Activated T-cell treated with anti-CD3 and anti-CD28 coated beads, Interleukin-2, amount 50 U/mL, for 4 hours (primary cell): ENCODE results near the gene EDN3. TPM values are rescaled to one million over a fixed set of nuclear protein-coding genes. Genes with fewer than 3 reads are reported as not detected.
"Not testable (repeated sequence)": the region's sequence is repeated elsewhere in the genome, so short reads cannot be mapped to it uniquely, and the experiment has no call there.

Experiments
- ATAC-seq, 2 donors: fragments of 200-7000 bp; cut with Tn5 transposase; one replicate each; pipeline ENCODE4 v1.10.0; 2021
- DNase-seq: peaks from one replicate; pipeline ENCODE4 v3.0.0-alpha.2; 2020
- H3K27me3 Mint-ChIP-seq: one replicate; pipeline ENCODE4 v1.8.0; 2021; ENCODE audit warnings: low read depth, mixed read lengths
- H3K36me3 Mint-ChIP-seq: one replicate; pipeline ENCODE4 v1.8.0; 2022; ENCODE audit warnings: mixed read lengths; ENCODE audit not compliant: insufficient read depth
- H3K4me1 Mint-ChIP-seq: one replicate; pipeline ENCODE4 v1.8.0; 2021; ENCODE audit warnings: low read depth, mixed read lengths
- H3K4me3 Mint-ChIP-seq: one replicate; pipeline ENCODE4 v1.8.0; 2021; ENCODE audit warnings: mild to moderate bottlenecking, moderate library complexity, mixed read lengths
- H3K9me3 Mint-ChIP-seq: one replicate; pipeline ENCODE4 v1.8.0; 2021; ENCODE audit warnings: mixed read lengths
- total RNA-seq, 3 donors: library from RNA; stranded (reverse); gene quantifications; one replicate each; pipeline ENCODE4 v1.2.1, GENCODE V29; 2021

Gene EDN3
- total RNA-seq, 3 donors from 2014 or later, result not detected

DNA sequence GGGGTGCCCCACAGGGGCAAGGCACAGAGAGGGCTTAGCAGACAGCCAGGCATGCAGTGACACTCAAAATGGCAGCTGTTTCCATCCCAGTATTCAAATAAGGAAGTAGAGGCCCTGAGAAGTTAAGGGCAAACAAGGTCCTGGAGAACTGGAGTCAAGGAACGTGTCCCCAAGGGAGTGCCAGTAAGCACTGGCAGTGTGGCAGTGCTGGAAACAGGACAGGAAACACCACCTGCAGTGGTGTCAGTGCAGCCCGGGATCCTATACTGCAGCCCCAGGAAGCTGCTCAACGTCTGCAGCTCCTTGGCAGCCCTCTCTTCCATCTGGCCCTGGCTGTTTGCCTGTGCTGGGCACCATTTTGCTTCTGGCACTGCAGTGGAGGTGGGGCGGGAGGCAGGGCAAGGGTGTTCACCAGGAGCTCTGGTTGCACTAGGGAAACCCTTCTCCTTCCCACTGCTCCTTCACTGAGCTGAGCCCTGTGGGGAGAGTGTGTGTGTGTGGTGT is 56.3 kb downstream of the EDN3 start:
- ATAC-seq (no peak), DNase-seq (no peak)
- H3K9me3 Mint-ChIP-seq, result no peaks in the 10 kb centered on the region
- no peak overlapping the region for H3K4me3 Mint-ChIP-seq
- H3K36me3 Mint-ChIP-seq, result no peaks in the 10 kb centered on the region
- peaks cover 10% of the 10 kb centered on the region for H3K4me1 Mint-ChIP-seq
- no peaks in the 10 kb centered on the region for H3K27me3 Mint-ChIP-seq

DNA sequence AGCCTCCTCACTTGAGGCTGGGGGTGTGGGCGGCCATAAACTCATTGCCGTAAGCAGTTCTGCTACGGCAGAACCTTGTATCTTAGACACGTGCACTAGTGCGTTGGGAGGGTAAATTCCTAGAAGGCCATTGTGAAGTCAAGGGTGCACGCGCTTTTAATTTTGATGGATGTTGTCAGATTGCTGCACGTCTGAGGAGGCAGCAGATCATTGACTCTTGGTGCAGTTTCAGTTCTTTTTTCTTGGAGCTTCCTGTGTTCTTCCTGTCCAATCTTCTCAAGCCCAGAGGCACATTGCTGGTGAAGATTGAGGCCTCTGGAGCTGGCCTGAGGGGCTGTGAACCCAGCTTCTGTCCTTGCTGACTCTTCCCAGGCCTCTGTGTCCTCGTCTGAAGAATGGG is 58.4 kb downstream of the EDN3 start:
- not testable (repeated sequence) for ATAC-seq, H3K9me3 Mint-ChIP-seq, H3K4me3 Mint-ChIP-seq

DNA sequence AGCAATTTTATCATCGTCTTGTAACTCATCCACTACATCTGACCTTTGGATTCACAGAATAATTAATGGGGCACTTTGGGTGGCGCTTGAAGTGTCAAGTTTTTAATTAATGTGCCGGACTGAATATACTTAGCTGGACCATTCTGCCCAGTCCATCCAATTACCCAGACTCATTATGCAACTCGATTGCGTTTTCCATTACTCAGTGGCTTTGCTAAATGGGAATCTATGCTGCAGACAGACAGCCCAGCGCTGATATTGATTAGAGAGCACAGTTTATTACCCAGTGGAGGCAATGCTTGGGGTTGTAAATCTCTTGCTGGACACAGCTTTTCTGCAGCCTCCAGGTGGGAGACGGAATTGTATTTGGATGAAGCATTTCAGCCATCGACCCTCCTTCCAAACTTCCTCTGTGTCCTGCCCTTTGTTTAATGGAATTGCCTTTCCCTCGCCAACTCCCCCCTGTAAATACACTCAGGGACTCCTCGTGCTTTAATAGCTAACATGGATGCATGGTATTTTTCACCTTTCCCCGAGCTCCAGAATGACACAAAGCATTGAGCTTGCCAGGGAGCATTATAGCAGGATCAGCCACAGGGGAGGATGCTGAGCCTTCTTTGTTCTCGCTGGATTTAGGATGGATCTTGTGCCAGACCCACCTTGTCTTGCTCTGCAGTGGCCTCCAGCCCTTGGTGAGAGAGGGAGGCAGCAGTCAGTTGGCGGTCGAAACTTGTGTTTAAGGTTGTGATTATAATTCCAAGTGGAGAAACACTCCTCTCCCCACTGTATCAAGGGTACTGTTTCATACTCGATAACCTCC is 59.7 kb downstream of the EDN3 start:
- H3K4me3 Mint-ChIP-seq, result no peak overlapping the region
- DNase-seq (no peak), ATAC-seq (no peak)
- no peaks in the 10 kb centered on the region for H3K9me3 Mint-ChIP-seq
- no peaks in the 10 kb centered on the region for H3K27me3 Mint-ChIP-seq
- H3K36me3 Mint-ChIP-seq, result no peaks in the 10 kb centered on the region
- no peaks in the 10 kb centered on the region for H3K4me1 Mint-ChIP-seq

More for the DNA sequence above, 58.4 kb downstream of the EDN3 start:
- not testable (repeated sequence) for H3K27me3 Mint-ChIP-seq, H3K4me1 Mint-ChIP-seq, H3K36me3 Mint-ChIP-seq, DNase-seq

DNA sequence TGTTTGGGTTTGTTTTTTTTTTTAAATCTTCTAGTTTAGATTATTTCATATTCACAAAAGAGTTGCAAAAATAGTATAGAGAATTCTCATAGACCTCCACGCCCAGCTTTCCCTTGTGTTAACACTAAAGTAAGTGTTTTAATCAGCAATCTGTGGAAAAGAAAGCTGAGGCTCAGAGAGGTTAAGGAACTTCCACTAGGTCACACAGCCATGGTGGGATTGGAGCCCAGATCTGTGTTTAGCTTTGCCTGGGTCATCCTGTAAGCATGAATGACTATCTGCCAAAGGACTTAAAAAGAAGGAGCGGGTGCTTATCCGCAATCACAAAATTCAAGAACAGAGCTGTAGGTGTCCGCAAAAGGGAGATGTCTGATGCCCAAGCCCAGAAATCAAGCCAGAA is 60.5 kb downstream of the EDN3 start:
- no peaks in the 10 kb centered on the region for H3K36me3 Mint-ChIP-seq
- DNase-seq (no peak), ATAC-seq (no peak)
- H3K4me3 Mint-ChIP-seq, result no peak overlapping the region
- no peaks in the 10 kb centered on the region for H3K27me3 Mint-ChIP-seq
- no peaks in the 10 kb centered on the region for H3K9me3 Mint-ChIP-seq
- no peaks in the 10 kb centered on the region for H3K4me1 Mint-ChIP-seq

DNA sequence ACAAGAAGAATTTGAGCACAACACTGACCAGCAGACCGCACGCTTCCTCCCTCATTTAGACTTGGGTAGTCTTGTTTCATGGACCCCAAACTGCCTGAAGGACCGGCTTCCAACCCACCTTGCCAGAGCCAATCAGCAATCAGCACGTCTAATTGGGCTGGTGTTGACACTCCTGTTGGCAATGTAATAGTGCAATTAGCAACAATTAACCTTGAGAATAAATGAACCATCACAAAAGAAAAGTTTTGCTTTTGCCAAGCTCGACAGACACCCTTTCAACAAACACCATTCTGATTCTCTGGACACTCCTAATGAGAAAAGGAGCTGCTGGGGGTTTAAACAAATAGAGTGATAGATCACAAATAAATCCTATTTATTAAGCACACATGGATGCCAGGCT is 61.0 kb downstream of the EDN3 start:
- Mint-ChIP-seq H3K36me3 (no peaks in the 10 kb centered on the region), H3K9me3 (no peaks in the 10 kb centered on the region), H3K4me3 (no peak overlapping the region), H3K4me1 (no peaks in the 10 kb centered on the region), H3K27me3 (no peaks in the 10 kb centered on the region)
- ATAC-seq (no peak), DNase-seq (no peak)

DNA sequence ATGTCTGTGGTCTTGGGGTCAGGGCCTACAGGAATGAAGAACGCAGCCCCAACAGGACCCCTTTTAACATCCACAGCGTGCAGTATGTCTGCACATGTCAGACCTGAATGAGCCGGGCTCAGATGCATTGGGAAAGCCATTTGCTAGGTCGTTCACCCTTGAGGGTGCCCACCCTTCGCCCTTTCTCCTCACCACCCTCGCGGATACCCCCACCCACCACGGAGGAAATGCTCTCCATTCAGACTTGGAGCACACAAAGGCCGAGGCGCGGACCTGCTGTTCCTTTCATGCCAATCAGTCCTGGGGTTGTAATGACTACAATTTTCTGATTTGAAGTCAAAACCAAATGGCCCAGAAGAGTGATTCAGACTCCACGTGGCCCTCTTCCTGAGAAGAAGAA is 62.7 kb downstream of the EDN3 start:
- no peaks in the 10 kb centered on the region for H3K9me3 Mint-ChIP-seq

DNA sequence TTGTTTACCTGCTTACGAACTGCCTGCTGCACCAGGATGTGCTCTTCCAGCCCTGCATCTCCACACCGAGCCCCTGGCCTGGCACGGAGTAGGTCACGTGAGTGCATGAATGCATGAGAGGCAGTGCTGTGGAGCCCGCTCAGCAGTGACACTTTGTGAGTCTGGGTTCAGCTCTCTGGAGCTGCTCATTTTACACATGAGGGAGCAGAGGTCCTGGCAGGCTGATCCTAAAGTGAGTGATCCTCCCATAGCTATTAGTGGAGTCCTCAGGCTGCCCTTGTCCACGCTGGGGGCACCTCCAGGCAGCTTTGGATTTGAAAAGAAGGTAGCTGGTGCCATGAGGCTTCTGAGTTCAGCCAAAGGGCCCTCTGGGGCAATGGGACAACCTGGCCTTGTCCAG is 64.2 kb downstream of the EDN3 start:
- H3K4me3 Mint-ChIP-seq, result no peak overlapping the region
- H3K4me1 Mint-ChIP-seq, result no peaks in the 10 kb centered on the region
- H3K27me3 Mint-ChIP-seq, result no peaks in the 10 kb centered on the region
- H3K36me3 Mint-ChIP-seq, result no peaks in the 10 kb centered on the region
- DNase-seq (no peak), ATAC-seq (no peak)
- no peaks in the 10 kb centered on the region for H3K9me3 Mint-ChIP-seq

More for the DNA sequence above, 62.7 kb downstream of the EDN3 start:
- DNase-seq, result no peak
- H3K4me1 Mint-ChIP-seq, result no peaks in the 10 kb centered on the region
- H3K4me3 Mint-ChIP-seq, result no peak overlapping the region
- ATAC-seq, result no peak
- no peaks in the 10 kb centered on the region for H3K36me3 Mint-ChIP-seq
- H3K27me3 Mint-ChIP-seq, result no peaks in the 10 kb centered on the region

DNA sequence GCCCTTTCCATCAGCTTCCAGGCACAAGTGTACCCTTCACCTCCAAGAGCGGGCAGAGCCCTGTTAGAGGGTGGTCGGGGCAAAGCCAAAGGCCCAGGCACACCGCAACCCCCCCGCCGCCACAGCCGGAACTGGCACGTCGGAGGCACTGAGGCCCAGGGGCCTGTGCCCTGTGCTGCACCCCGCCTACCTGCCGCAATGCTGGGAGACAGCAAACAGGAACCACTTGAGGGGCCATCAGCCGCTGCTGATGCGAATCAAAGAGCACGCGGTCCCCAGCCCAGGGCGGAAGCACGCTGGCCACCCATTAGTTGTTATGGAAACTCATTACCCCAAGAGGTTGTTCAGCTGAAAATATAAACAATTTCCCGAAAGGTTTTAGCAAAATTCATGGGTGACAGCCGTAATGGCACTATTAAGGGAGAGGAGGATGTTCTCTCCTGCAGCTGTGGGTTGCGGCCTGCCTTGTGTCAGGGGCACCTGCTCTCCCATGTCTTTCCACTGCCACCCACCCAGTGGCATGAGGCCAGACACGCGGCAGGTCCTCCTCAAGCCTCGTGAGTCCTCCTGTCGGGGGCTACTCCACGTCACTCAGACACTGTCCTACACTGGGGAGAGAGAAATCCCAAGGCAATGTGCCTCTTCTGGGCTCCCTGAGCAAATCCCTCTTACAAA is 65.3 kb downstream of the EDN3 start:
- no peaks in the 10 kb centered on the region for H3K36me3 Mint-ChIP-seq

DNA sequence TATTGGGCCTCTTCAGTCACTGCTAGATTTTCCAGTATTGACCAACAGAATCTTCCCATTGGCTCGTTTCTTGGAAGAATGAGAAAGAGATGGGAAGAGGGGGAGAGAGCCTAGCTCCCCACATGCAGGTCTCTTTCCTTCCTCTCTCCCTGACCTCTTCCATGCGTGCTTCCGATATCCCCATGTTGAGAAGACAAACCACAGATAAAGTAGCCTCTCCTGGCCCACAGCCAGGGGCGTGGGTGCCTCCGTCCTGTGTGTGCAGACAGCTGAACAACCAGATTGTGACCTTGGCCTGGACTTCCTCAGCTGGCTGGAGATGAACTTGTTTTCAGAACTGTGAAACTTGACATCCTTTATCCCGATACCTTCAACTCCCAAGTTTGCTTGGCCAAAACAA is 71.0 kb downstream of the EDN3 start:
- no peak for ATAC-seq
- Mint-ChIP-seq H3K27me3 (peaks cover 12% of the 10 kb centered on the region), H3K9me3 (no peaks in the 10 kb centered on the region), H3K36me3 (no peaks in the 10 kb centered on the region), H3K4me1 (no peaks in the 10 kb centered on the region), H3K4me3 (no peak overlapping the region)
- DNase-seq, result no peak

More for the DNA sequence above, 65.3 kb downstream of the EDN3 start:
- ATAC-seq (no peak), DNase-seq (no peak)
- Mint-ChIP-seq H3K4me1 (no peaks in the 10 kb centered on the region), H3K27me3 (no peaks in the 10 kb centered on the region), H3K4me3 (no peak overlapping the region), H3K9me3 (no peaks in the 10 kb centered on the region)

DNA sequence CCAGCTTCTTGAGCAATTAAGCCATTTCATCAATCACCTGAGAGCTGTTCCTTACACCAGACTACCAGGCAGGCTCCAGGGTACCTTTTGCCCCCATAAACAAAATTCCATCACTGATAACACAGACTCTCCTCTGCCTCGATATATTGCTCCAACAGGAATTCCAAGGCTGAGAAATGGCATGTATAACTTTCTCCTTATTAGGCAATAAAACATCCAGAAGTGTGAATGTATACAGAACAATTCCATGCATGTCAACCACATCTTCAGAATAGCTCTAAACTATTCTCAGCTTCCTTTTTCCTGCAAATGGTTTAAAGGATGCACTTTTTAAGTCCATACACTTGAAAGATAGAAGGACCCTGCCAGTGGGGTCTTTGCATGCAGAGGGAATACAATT is 73.8 kb downstream of the EDN3 start:
- Mint-ChIP-seq H3K36me3 (no peaks in the 10 kb centered on the region), H3K4me3 (no peak overlapping the region), H3K4me1 (no peaks in the 10 kb centered on the region), H3K9me3 (no peaks in the 10 kb centered on the region), H3K27me3 (peaks cover 12% of the 10 kb centered on the region)
- DNase-seq (no peak), ATAC-seq (no peak)

DNA sequence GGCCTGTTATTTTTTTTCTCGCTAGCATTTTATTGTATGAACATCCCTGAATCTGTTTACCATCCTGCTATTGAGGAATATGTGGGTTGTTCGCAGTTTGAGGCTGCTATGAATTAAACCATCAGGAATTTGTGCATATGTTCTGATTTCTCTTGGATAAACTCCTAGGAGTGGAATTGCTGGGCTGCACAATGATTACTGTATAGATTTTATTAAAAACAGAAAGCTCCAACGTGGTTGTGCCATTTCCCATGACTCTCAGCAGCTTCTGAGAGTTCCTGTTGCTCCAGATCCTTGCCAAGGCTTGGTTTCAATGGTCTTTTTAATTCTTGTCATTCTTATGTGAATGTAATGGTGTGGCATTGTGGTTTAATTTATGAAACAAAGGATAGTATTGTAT is 75.1 kb downstream of the EDN3 start:
- Mint-ChIP-seq H3K36me3 (no peaks in the 10 kb centered on the region), H3K9me3 (no peaks in the 10 kb centered on the region), H3K4me3 (no peak overlapping the region), H3K4me1 (no peaks in the 10 kb centered on the region), H3K27me3 (peaks cover 12% of the 10 kb centered on the region)
- no peak for DNase-seq
- ATAC-seq, result no peak

Other genes with a start within 250 kb of the EDN3 start
- gene ZNF831, start 136.8 kb upstream of the EDN3 start, total RNA-seq, result 1 to 10 TPM; 1.8 to 2.5 (median 2.2) TPM